HFFc6 (cell line): ENCODE measurements around the gene MAP6D1. TPM values are rescaled to one million over a fixed set of nuclear protein-coding genes. Genes with fewer than 3 reads are reported as not detected.

ENCODE experiments used
- DNase-seq: peaks from one replicate; pipeline ENCODE4 v3.0.0-alpha.2; 2018
- H3K27ac Mint-ChIP-seq: 2 replicates; pipeline ENCODE4 v1.8.0; 2020; ENCODE audit warnings: mild to moderate bottlenecking, mixed read lengths
- H3K27me3 Mint-ChIP-seq: 2 replicates; pipeline ENCODE4 v1.8.0; 2021; ENCODE audit warnings: mild to moderate bottlenecking, moderate library complexity, mixed read lengths; ENCODE audit not compliant: insufficient read depth
- H3K36me3 Mint-ChIP-seq: 2 replicates; pipeline ENCODE4 v1.8.0; 2021; ENCODE audit warnings: low read depth, mixed read lengths
- H3K4me1 Mint-ChIP-seq: 2 replicates; pipeline ENCODE4 v1.8.0; 2020; ENCODE audit warnings: low read depth, mixed read lengths
- H3K4me3 Mint-ChIP-seq: 2 replicates; pipeline ENCODE4 v1.8.0; 2020; ENCODE audit warnings: mild to moderate bottlenecking, moderate library complexity, mixed read lengths
- H3K9me3 Mint-ChIP-seq: 2 replicates; pipeline ENCODE4 v1.8.0; 2020; ENCODE audit warnings: mild to moderate bottlenecking, mixed read lengths
- CTCF ChIP-seq: fragments of 200-600 bp; sonication (generic); IDR thresholded peaks from 2 replicates; pipeline ENCODE4 v1.5.0; 2021; ENCODE audit warnings: antibody characterized with exemption, mild to moderate bottlenecking
- total RNA-seq, 6 experiments: library from RNA; stranded (reverse); fragmentation: NEBNext Ultra II Directional; extraction: Animal tissue kit (Norgen Biotek cat#: 25700); gene quantifications; 2 replicates in 1 of 6; 3 replicates in 5 of 6; pipeline ENCODE4 v1.2.3, GENCODE V29; 2021

MAP6D1 gene
- total RNA-seq, 6 experiments from 2014 or later, result 2.9 to 4.1 (median 3.7) TPM

DNA sequence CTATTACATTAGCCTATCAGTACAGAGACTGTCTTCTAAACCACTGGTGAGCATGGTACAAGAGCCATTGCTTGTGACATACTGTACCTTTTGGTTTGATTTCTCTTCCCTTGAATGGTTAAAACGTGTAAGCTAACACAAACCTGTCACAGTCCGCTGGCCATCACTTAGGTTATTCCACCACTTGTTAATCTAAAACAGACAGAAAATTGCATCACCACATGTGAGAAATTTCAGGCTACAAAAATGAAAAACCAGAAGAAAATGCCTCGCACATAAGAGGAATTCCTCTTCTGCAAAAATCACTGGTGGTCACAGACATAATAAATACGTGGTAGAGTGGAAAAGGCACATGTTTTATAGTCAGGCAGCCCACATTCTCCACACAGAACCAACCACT is 37.2 kb upstream of the MAP6D1 start:
- Mint-ChIP-seq H3K9me3 (no peaks in the 10 kb centered on the region), H3K27me3 (no peaks in the 10 kb centered on the region; the same call in 1 of the 2 replicates), H3K4me3 (no peak overlapping the region), H3K36me3 (peaks cover 35% of the 10 kb centered on the region), H3K4me1 (peaks cover 11% of the 10 kb centered on the region), H3K27ac (no peak overlapping the region)
- no peak for DNase-seq
- TF ChIP-seq CTCF, result no peak

GRCh38 chr3:183857863-183858262 is 32.5 kb upstream of the MAP6D1 start:
- H3K36me3 Mint-ChIP-seq, result peaks cover 32% of the 10 kb centered on the region
- no peak for DNase-seq
- peaks cover 14% of the 10 kb centered on the region for H3K4me1 Mint-ChIP-seq
- no peak for TF ChIP-seq CTCF
- no peaks in the 10 kb centered on the region; the same call in 1 of the 2 replicates for H3K27me3 Mint-ChIP-seq
- H3K27ac Mint-ChIP-seq, result peak overlapping the region; percentile 46; the same call in 1 of the 2 replicates
- H3K4me3 Mint-ChIP-seq, result no peak overlapping the region
- no peaks in the 10 kb centered on the region for H3K9me3 Mint-ChIP-seq

GRCh38 chr3:183854318-183855035 is 29.1 kb upstream of the MAP6D1 start:
- Mint-ChIP-seq H3K27ac (no peak overlapping the region), H3K36me3 (peaks cover 30% of the 10 kb centered on the region), H3K4me1 (peaks cover 14% of the 10 kb centered on the region), H3K27me3 (no peaks in the 10 kb centered on the region; the same call in 1 of the 2 replicates), H3K9me3 (no peaks in the 10 kb centered on the region), H3K4me3 (no peak overlapping the region)
- DNase-seq, result no peak
- no peak for TF ChIP-seq CTCF

- Mint-ChIP-seq H3K36me3 (peaks cover 34% of the 10 kb centered on the region), H3K9me3 (no peaks in the 10 kb centered on the region), H3K27ac (peak overlapping the region; percentile 78), H3K27me3 (no peaks in the 10 kb centered on the region; the same call in 1 of the 2 replicates), H3K4me1 (peaks cover 21% of the 10 kb centered on the region), H3K4me3 (peak overlapping the region; percentile 44; the same call in 1 of the 2 replicates)
- peak; percentile 30 for DNase-seq
- no peak for TF ChIP-seq CTCF
Measured at GRCh38 chr3:183845608-183846288, 20.4 kb upstream of the MAP6D1 start.

GRCh38 chr3:183845090-183845489 is 19.7 kb upstream of the MAP6D1 start:
- Mint-ChIP-seq H3K4me1 (peaks cover 21% of the 10 kb centered on the region), H3K36me3 (peaks cover 27% of the 10 kb centered on the region), H3K9me3 (no peaks in the 10 kb centered on the region), H3K4me3 (peak overlapping the region; percentile 44), H3K27me3 (no peaks in the 10 kb centered on the region; the same call in 1 of the 2 replicates), H3K27ac (peak overlapping the region; percentile 78)
- TF ChIP-seq CTCF, result no peak
- DNase-seq, result no peak
